HepG2 (cell line): ENCODE data around the gene EXOC3L4. TPM values are rescaled to one million over a fixed set of nuclear protein-coding genes. Genes with fewer than 3 reads are reported as not detected.
A peak's percentile ranks its signal among the peaks of the same experiment; 100 is the strongest.

ENCODE experiments used
- BCL3 ChIP-seq: sonication (generic); formaldehyde crosslinking; IDR thresholded peaks from 2 replicates; pipeline ENCODE4 v1.5.1; 2020; ENCODE audit warnings: mild to moderate bottlenecking, missing genetic modification reagents, moderate library complexity
- ISL2 ChIP-seq: sonication (generic); formaldehyde crosslinking; IDR thresholded peaks from 2 replicates; pipeline ENCODE4 v1.5.0; 2020; ENCODE audit warnings: missing genetic modification reagents
- LRRFIP1 ChIP-seq: sonication (generic); formaldehyde crosslinking; conservative IDR thresholded peaks from 2 replicates; pipeline ENCODE4 v1.4.0; 2020; ENCODE audit warnings: missing genetic modification reagents
- NCOA5 ChIP-seq: sonication (generic); formaldehyde crosslinking; IDR thresholded peaks from 2 replicates; pipeline ENCODE4 v1.4.0; 2020; ENCODE audit warnings: missing genetic modification reagents
- NFE2L1 ChIP-seq: sonication (generic); formaldehyde crosslinking; IDR thresholded peaks from 2 replicates; pipeline ENCODE4 v1.4.0; 2020; ENCODE audit warnings: missing genetic modification reagents, mild to moderate bottlenecking, borderline replicate concordance
- NR3C1 ChIP-seq: sonication (generic); formaldehyde crosslinking; IDR thresholded peaks from 2 replicates; pipeline ENCODE4 v1.4.0; 2020; ENCODE audit warnings: missing genetic modification reagents
- RAD51 ChIP-seq: fragments of 450-650 bp; IDR thresholded peaks from 2 replicates; pipeline ENCODE4 v1.6.1; 2016; ENCODE audit warnings: borderline replicate concordance
- SALL1 ChIP-seq: sonication (generic); formaldehyde crosslinking; IDR thresholded peaks from 2 replicates; pipeline ENCODE4 v1.8.0; 2022; ENCODE audit warnings: mild to moderate bottlenecking, missing genetic modification reagents
- SMARCE1 ChIP-seq: fragments of 450-650 bp; IDR thresholded peaks from 2 replicates; pipeline ENCODE4 v1.6.1; 2017; ENCODE audit warnings: borderline replicate concordance
- TCF7L2 ChIP-seq: IDR thresholded peaks from 2 replicates; pipeline ENCODE4 v1.6.1; 2011; ENCODE audit warnings: mild to moderate bottlenecking, low read depth, low read length, moderate library complexity
- ZBTB10 ChIP-seq: sonication (generic); formaldehyde crosslinking; IDR thresholded peaks from 2 replicates; pipeline ENCODE4 v1.4.0; 2020; ENCODE audit warnings: missing genetic modification reagents, borderline replicate concordance
- ZBTB2 ChIP-seq: sonication (generic); formaldehyde crosslinking; IDR thresholded peaks from 2 replicates; pipeline ENCODE4 v1.8.0; 2022; ENCODE audit warnings: low read depth, missing genetic modification reagents
- ZEB1 ChIP-seq: IDR thresholded peaks from 2 replicates; pipeline ENCODE4 v1.6.1; 2012; ENCODE audit warnings: mild to moderate bottlenecking, low read depth, inconsistent platforms; ENCODE audit not compliant: insufficient replicate concordance
- ZNF124 ChIP-seq: sonication (generic); formaldehyde crosslinking; IDR thresholded peaks from 2 replicates; pipeline ENCODE4 v1.4.0; 2020; ENCODE audit warnings: missing genetic modification reagents
- ZNF160 ChIP-seq: sonication (generic); formaldehyde crosslinking; IDR thresholded peaks from 2 replicates; pipeline ENCODE4 v1.8.0; 2022; ENCODE audit warnings: mild to moderate bottlenecking, inconsistent platforms, missing genetic modification reagents
- ZNF331 ChIP-seq: sonication (generic); formaldehyde crosslinking; IDR thresholded peaks from 2 replicates; pipeline ENCODE4 v1.4.0; 2020; ENCODE audit warnings: missing genetic modification reagents
- ZNF383 ChIP-seq: sonication (generic); formaldehyde crosslinking; IDR thresholded peaks from 2 replicates; pipeline ENCODE4 v1.4.0; 2020; ENCODE audit warnings: missing genetic modification reagents, mild to moderate bottlenecking, borderline replicate concordance
- ZNF513 ChIP-seq: sonication (generic); formaldehyde crosslinking; conservative IDR thresholded peaks from 2 replicates; pipeline ENCODE4 v1.5.0; 2020; ENCODE audit warnings: missing genetic modification reagents
- ZNF614 ChIP-seq: IDR thresholded peaks from 2 replicates; pipeline ENCODE4 v1.6.1; 2018; ENCODE audit warnings: missing biosample characterization, missing genetic modification reagents, inconsistent platforms, borderline replicate concordance
- ZNF839 ChIP-seq: sonication (generic); formaldehyde crosslinking; IDR thresholded peaks from 2 replicates; pipeline ENCODE4 v1.4.0; 2020; ENCODE audit warnings: missing genetic modification reagents, mild to moderate bottlenecking, borderline replicate concordance
- ZNF850 ChIP-seq: sonication (generic); formaldehyde crosslinking; conservative IDR thresholded peaks from 2 replicates; pipeline ENCODE4 v1.9.0; 2021; ENCODE audit warnings: mild to moderate bottlenecking, missing genetic modification reagents
- polyA plus RNA-seq, 8 experiments: library from polyadenylated mRNA; depleted of rRNA in 3 of 8; stranded (reverse) in 7 of 8; unstranded in 1 of 8; fragments of >200 nt; fragmentation: Illumina TruSeq in 4 of 8; extraction: Trizol in 4 of 8; gene quantifications; 2 replicates each; pipeline versions ENCODE4 v1.2.1 to v1.2.3, GENCODE V29; 2011 to 2016; ENCODE audit warnings: low read depth in 4 of 8, missing spikeins in 1 of 8, mixed read lengths in 1 of 8; ENCODE audit not compliant: insufficient read depth in 1 of 8
- total RNA-seq, 5 experiments: library from RNA; depleted of rRNA; stranded (reverse); fragments of >200 nt; fragmentation: Illumina TruSeq; extraction: Trizol; gene quantifications; 2 replicates each; pipeline ENCODE4 v1.2.3, GENCODE V29; 2016; ENCODE audit warnings: low read depth in 1 of 5

EXOC3L4 gene
- total and polyA plus RNA-seq, 2 of the 13 experiments (the other 11 are each of a cell fraction or from before 2014, with no cell fraction given) = 11.8 to 27.0 TPM

- TF ChIP-seq ZNF850 (CRISPR knock-in tag) = no peak
- peak; percentile 84; the same call in 1 of the 2 replicates for TF ChIP-seq ZNF614
- no peak for TF ChIP-seq NR3C1 (CRISPR knock-in tag)
- no peak for TF ChIP-seq RAD51
- TF ChIP-seq NFE2L1 (CRISPR knock-in tag) = no peak
- TF ChIP-seq TCF7L2 = no peak
- peak; percentile 84 for TF ChIP-seq SALL1 (CRISPR knock-in tag)
- no peak for TF ChIP-seq ZNF513
- TF ChIP-seq NCOA5 = no peak
- no peak for TF ChIP-seq ZNF383 (CRISPR knock-in tag)
- peak; percentile 90 for TF ChIP-seq ZBTB10 (CRISPR knock-in tag)
- no peak for TF ChIP-seq SMARCE1
- no peak; the same call in 1 of the 2 replicates for TF ChIP-seq ZNF160
- 0 out of 2 replicates have a peak, but pooled peaks have one; percentile 68 for TF ChIP-seq ZNF124
- TF ChIP-seq ZBTB2 (CRISPR knock-in tag) = peak; percentile 69; the same call in 1 of the 2 replicates
- peak; percentile 48 for TF ChIP-seq BCL3
- peak; percentile 92 for TF ChIP-seq ZNF331 (CRISPR knock-in tag)
- TF ChIP-seq ISL2 (CRISPR knock-in tag) = peak; percentile 80
- 0 out of 2 replicates have a peak, but pooled peaks have one; percentile 36 for TF ChIP-seq ZNF839 (CRISPR knock-in tag)
- no peak for TF ChIP-seq LRRFIP1 (CRISPR knock-in tag)
- TF ChIP-seq ZEB1 = no peak
These were observed 4.7 kb downstream of the EXOC3L4 start (continued) for GRCh38 chr14:103099081-103099732.
